GM19467 (cell line): ENCODE results near the gene FAF1.
"Not testable (repeated sequence)": the region's sequence is repeated elsewhere in the genome, so short reads cannot be mapped to it uniquely, and the experiment has no call there.

Experiments used
- ATAC-seq: cut with Tn5 transposase; IDR thresholded peaks from one replicate; pipeline ENCODE4 v1.9.1; 2021; ENCODE audit warnings: mild to moderate bottlenecking, moderate library complexity; ENCODE audit not compliant: unreplicated experiment

FAF1 gene

GRCh38 chr1:50959913-50960844, at the start of gene FAF1:
Gene FAF1, minus strand, starts transcription at chr1:50960267. Its CDS starts 456 bp downstream, at chr1:50959811.
- ATAC-seq: peak; percentile 84

GRCh38 chr1:51009381-51009780, 49.3 kb upstream of the FAF1 start:
- no peak for ATAC-seq

GRCh38 chr1:51005549-51005948, 45.5 kb upstream of the FAF1 start:
- not testable (repeated sequence) for ATAC-seq

- ATAC-seq: no peak
Measured at GRCh38 chr1:51002516-51002915, 42.4 kb upstream of the FAF1 start.

DNA sequence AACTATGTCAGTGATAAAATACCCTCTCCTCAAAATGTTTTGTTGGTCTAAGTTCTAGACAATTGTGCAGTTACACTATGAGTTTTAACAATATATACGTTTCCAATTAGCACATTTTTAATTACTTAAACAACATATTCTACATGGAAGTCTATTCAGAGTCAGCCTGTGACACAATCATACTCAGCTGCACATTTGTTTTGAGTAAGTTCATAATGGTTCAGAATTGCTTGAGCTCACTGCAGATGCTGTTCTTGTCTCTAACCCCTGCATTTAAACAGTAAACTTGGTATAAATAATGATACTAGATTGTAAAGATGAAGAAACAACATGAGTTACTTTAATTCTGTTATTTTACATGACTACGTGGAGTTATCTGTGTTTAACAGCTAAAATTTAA, 40.6 kb upstream of the FAF1 start:
- peak; percentile 27 for ATAC-seq

- peak; percentile 59 for ATAC-seq
Measured at GRCh38 chr1:51000160-51000559, 40.1 kb upstream of the FAF1 start.

- not testable (repeated sequence) for ATAC-seq
Measured at GRCh38 chr1:50999375-50999774, 39.3 kb upstream of the FAF1 start.

- ATAC-seq: no peak
Measured at GRCh38 chr1:50996083-50996482, 36.0 kb upstream of the FAF1 start.

GRCh38 chr1:50995651-50996050, 35.6 kb upstream of the FAF1 start:
- ATAC-seq: no peak

DNA sequence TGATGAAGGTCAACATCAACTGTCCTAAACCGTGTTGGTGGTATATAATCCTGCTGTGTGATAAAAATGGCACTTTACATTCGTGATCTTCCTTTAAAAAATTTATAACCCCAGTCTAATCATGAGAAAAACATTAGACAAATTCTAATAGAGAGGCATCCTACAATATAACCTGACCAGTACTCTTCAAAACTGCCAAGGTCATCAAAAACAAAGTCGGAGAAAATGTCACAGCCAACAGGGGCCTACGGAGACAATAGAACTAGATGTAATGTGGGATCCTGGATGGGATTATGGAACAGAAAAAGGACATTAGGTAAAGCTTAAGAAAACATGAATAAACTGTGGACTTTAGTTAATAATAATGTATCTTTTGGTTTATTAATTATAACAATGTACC, 34.9 kb upstream of the FAF1 start:
- ATAC-seq: no peak

GRCh38 chr1:50993645-50994044, 33.6 kb upstream of the FAF1 start:
- ATAC-seq: no peak

DNA sequence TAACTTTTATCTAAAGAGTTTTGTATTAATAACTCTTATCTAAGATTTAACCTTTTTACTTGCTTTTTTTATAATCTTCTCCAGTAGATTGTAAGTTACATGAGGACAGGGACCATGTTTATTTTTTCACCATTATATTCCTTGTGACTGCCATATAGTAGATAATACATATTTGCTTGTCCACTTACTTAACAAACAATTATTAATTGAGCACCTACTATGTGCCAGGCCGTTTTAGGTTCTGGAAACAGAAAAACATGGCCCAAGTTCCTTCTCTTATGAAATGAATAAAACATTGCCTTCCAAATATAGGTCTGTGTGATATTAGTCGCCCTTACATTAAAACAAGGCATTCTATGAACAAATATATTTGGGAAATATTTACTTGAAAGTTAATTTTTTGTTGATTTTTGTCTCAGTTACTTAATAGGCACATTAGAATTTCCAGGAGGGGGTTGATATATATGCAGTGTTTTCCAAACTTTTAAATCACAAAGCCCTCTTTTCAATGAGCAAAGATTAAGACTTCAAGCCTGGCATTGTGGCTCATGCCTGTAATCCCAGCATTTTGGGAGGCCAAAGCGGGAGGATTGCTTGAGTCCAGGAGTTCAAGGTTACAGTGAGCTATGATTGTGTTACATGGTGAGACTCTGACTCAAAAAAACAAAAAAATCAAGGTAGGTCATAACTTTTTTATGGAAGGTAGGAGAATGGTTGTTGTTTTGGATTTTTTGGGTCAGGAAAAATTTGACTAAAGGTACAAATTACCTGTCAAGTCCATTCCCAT, 32.7 kb upstream of the FAF1 start:
- no peak for ATAC-seq

- no peak for ATAC-seq
Measured at GRCh38 chr1:50989694-50990093, 29.6 kb upstream of the FAF1 start.

DNA sequence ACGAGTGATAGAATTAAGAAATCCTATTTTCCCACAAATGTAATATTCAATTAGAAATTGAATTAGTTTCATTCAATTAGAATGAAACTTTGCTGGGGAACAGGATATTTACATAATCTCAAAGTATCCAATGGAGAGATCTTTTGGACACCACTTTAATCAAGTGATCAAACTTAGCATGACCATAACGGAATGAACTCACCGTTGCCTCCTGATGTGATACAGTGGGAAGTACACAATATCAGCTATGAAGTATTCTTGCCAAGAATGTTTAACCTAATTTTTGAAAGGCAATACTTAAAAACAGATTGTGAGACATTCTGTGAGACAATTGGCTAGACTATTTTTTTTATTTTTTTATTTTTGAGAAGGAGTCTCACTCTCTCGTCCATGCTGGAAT, 26.6 kb upstream of the FAF1 start:
- no peak for ATAC-seq

- no peak for ATAC-seq
Measured at GRCh38 chr1:50985094-50985493, 25.0 kb upstream of the FAF1 start.

DNA sequence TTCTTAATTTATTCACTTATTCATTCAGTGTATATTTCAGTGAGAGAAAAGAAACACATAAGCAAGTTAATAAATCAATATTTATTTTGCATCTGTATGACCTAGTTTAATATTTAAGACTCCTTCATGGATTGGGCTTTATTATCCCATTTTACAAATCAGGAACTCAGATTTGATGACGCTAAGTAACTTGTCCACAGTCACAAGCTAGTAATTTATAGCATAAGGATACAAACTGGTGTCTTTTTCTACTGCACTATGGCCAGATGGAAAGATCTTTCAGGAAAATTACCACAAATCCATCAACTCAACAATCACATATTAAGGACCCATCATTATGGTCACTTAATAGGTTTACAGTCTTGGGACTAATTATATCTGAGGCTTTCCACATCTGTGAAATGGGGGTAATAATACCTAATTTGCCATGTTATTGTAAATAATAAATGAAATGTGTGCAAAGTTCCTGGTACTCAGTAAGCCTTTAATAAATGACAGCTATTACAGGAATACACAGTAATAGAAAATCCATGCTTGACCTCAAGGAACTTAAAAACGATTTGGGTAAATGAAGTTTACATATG, 23.2 kb upstream of the FAF1 start:
- ATAC-seq: no peak

- no peak for ATAC-seq
Measured at GRCh38 chr1:50982611-50983010, 22.5 kb upstream of the FAF1 start.

GRCh38 chr1:50981741-50982140, 21.7 kb upstream of the FAF1 start:
- no peak for ATAC-seq

DNA sequence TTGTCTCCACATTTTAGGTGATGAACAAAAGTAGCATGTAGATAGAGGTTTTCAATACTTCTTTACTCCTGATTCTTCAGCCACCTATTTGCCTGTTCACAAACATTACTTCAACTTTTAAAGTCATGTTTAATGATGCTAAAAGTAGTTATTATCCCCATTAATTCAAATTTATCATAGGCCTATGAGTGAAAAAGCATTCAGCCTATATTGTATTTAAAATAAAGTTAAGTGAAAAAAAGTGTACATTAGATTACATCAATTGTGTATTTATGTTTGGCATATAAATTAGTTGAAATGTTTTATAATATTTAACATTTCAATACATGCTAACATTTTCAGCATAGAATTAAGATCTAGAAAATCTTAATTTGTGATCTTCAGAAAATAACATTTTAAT, 20.4 kb upstream of the FAF1 start:
- no peak for ATAC-seq

GRCh38 chr1:50979937-50980336, 19.9 kb upstream of the FAF1 start:
- ATAC-seq: no peak
